Astrocyte (in vitro differentiated cells and primary cell): Measurements from ENCODE around the gene SMDT1. TPM values are rescaled to one million over a fixed set of nuclear protein-coding genes. Genes with fewer than 3 reads are reported as not detected.

Experiments
- DNase-seq: peaks from one replicate; pipeline ENCODE4 v3.0.0-alpha.2; 2010; ENCODE audit warnings: low read depth
- FAIRE-seq: peaks from 2 replicates; lab custom pipeline; 2011; peaks lifted over from hg19 to GRCh38; lab: Jason Lieb, UNC
- H2AFZ ChIP-seq: 2 replicates; pipeline ENCODE4 v1.6.0; 2012; ENCODE audit warnings: low read depth, low read length, inconsistent platforms
- H3K27ac ChIP-seq: 2 replicates; pipeline ENCODE4 v1.5.1; 2011; ENCODE audit warnings: low read depth, low read length, inconsistent platforms
- H3K27me3 ChIP-seq: 2 replicates; pipeline ENCODE4 v1.6.0; 2011; ENCODE audit warnings: low read length, inconsistent platforms; ENCODE audit not compliant: insufficient read depth
- H3K36me3 ChIP-seq: 2 replicates; pipeline ENCODE4 v1.5.1; 2011; ENCODE audit warnings: low read length, inconsistent platforms; ENCODE audit not compliant: insufficient read depth
- H3K4me1 ChIP-seq: 2 replicates; pipeline ENCODE4 v1.5.1; 2011; ENCODE audit warnings: low read length, inconsistent platforms; ENCODE audit not compliant: insufficient read depth
- H3K4me2 ChIP-seq: 2 replicates; pipeline ENCODE4 v1.6.0; 2012; ENCODE audit warnings: low read length, inconsistent platforms
- H3K4me3 ChIP-seq: 2 replicates; pipeline ENCODE4 v1.5.1; 2011; ENCODE audit warnings: low read depth, mild to moderate bottlenecking, low read length, inconsistent platforms; ENCODE audit not compliant: insufficient read depth
- H3K79me2 ChIP-seq: 2 replicates; pipeline ENCODE4 v1.6.0; 2012; ENCODE audit warnings: mild to moderate bottlenecking, low read length, inconsistent platforms; ENCODE audit not compliant: insufficient read depth
- H3K9ac ChIP-seq: 2 replicates; pipeline ENCODE4 v1.6.0; 2012; ENCODE audit warnings: mild to moderate bottlenecking, low read length, inconsistent platforms
- H3K9me3 ChIP-seq: 2 replicates; pipeline ENCODE4 v1.5.1; 2012; ENCODE audit warnings: low read depth, mild to moderate bottlenecking, low read length, inconsistent platforms; ENCODE audit not compliant: insufficient read depth
- H4K20me1 ChIP-seq: 2 replicates; pipeline ENCODE4 v1.6.0; 2012; ENCODE audit warnings: low read length, inconsistent platforms; ENCODE audit not compliant: insufficient read depth
- H3K27ac Mint-ChIP-seq: one replicate; pipeline ENCODE4 v1.8.0; 2021; ENCODE audit warnings: mild to moderate bottlenecking, mixed read lengths; ENCODE audit not compliant: unreplicated experiment
- H3K27me3 Mint-ChIP-seq: one replicate; pipeline ENCODE4 v1.8.0; 2021; ENCODE audit warnings: low read depth, mixed read lengths; ENCODE audit not compliant: unreplicated experiment
- H3K36me3 Mint-ChIP-seq: one replicate; pipeline ENCODE4 v1.8.0; 2021; ENCODE audit warnings: low read depth, mixed read lengths; ENCODE audit not compliant: unreplicated experiment
- H3K4me1 Mint-ChIP-seq: one replicate; pipeline ENCODE4 v1.8.0; 2021; ENCODE audit warnings: low read depth, mixed read lengths; ENCODE audit not compliant: unreplicated experiment
- H3K4me3 Mint-ChIP-seq: one replicate; pipeline ENCODE4 v1.8.0; 2021; ENCODE audit warnings: mild to moderate bottlenecking, moderate library complexity, mixed read lengths; ENCODE audit not compliant: unreplicated experiment
- H3K9me3 Mint-ChIP-seq: one replicate; pipeline ENCODE4 v1.8.0; 2021; ENCODE audit warnings: mild to moderate bottlenecking, mixed read lengths; ENCODE audit not compliant: unreplicated experiment
- EZH2 ChIP-seq: IDR thresholded peaks from 2 replicates; pipeline ENCODE4 v1.6.1; 2012; ENCODE audit warnings: mild to moderate bottlenecking, low read length, inconsistent platforms; ENCODE audit not compliant: insufficient read depth
- total RNA-seq: library from RNA; stranded (reverse); gene quantifications from 2 replicates; pipeline ENCODE4 v1.2.1, GENCODE V29; 2021
- TF ChIP-seq, protein P1 (sequence below): IDR thresholded peaks from 2 replicates; pipeline ENCODE4 v1.5.1; 2011; ENCODE audit warnings: low read depth, mild to moderate bottlenecking, inconsistent platforms, low read length, moderate library complexity; ENCODE audit not compliant: insufficient read depth

SMDT1 gene
- total RNA-seq, 1 donor from 2014 or later, result 31.1 TPM

DNA sequence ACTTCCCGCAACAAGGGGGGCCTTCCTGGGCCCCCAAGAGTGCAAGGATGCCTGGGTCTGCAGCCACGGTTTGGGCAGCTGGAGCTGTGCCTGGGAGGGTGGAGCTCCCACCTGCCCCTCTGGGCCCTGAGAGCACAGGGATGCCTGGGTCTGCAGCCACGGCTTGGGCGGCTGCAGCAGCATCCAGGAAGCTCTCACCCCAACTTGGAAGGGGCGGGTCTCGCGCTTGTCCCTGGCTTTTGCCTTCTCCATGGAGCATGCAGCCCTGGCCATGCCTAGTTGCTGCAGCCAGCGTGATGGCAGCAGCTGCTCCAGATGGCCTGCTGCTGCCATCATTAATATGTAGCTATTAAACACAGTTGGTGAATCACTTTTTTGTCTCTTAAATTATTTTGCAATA is 44.2 kb upstream of the SMDT1 start:
- no peak for FAIRE-seq
- H3K9me3 Mint-ChIP-seq, result peaks cover 7% of the 10 kb centered on the region

DNA sequence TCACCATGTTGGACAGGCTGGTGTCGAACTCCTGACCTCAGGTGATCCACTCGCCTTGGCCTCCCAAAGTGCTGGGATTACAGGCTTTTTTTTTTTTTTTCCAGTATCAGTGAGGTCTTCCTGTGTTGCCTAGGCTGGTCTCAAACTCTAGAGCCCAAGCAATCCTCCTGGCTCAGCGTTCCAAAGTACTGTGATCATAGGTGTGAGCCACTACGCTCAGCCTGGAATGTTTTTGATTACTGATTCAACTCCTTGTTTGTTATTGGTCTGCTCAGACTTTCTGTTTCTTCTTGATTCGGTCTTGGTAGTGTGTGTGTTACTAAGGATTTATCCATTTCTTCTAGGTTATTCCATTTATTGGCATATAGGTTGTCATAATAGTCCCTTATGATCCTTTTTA is 40.2 kb upstream of the SMDT1 start:
- H3K9ac ChIP-seq, result no peak overlapping the region
- DNase-seq (no peak), FAIRE-seq (no peak)
- H3K27me3 Mint-ChIP-seq, result peaks cover 12% of the 10 kb centered on the region
- no peaks in the 10 kb centered on the region for H3K36me3 ChIP-seq
- TF ChIP-seq EZH2, result no peak
- TF ChIP-seq, protein P1, sequence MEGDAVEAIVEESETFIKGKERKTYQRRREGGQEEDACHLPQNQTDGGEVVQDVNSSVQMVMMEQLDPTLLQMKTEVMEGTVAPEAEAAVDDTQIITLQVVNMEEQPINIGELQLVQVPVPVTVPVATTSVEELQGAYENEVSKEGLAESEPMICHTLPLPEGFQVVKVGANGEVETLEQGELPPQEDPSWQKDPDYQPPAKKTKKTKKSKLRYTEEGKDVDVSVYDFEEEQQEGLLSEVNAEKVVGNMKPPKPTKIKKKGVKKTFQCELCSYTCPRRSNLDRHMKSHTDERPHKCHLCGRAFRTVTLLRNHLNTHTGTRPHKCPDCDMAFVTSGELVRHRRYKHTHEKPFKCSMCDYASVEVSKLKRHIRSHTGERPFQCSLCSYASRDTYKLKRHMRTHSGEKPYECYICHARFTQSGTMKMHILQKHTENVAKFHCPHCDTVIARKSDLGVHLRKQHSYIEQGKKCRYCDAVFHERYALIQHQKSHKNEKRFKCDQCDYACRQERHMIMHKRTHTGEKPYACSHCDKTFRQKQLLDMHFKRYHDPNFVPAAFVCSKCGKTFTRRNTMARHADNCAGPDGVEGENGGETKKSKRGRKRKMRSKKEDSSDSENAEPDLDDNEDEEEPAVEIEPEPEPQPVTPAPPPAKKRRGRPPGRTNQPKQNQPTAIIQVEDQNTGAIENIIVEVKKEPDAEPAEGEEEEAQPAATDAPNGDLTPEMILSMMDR, result no peak
- H3K79me2 ChIP-seq, result no peaks in the 10 kb centered on the region
- H3K4me2 ChIP-seq, result no peak overlapping the region
- no peak overlapping the region for H3K27ac Mint-ChIP-seq
- H3K4me1 Mint-ChIP-seq, result no peaks in the 10 kb centered on the region
- no peak overlapping the region for H2AFZ ChIP-seq
- H3K9me3 Mint-ChIP-seq, result peaks cover 24% of the 10 kb centered on the region
- H3K36me3 Mint-ChIP-seq, result peaks cover 2% of the 10 kb centered on the region
- H4K20me1 ChIP-seq, result no peaks in the 10 kb centered on the region
- no peaks in the 10 kb centered on the region for H3K4me1 ChIP-seq
- no peak overlapping the region for H3K27ac ChIP-seq
- H3K4me3 Mint-ChIP-seq, result no peak overlapping the region
- no peaks in the 10 kb centered on the region for H3K9me3 ChIP-seq
- no peak overlapping the region for H3K4me3 ChIP-seq
- no peaks in the 10 kb centered on the region for H3K27me3 ChIP-seq

More for the DNA sequence above, 44.2 kb upstream of the SMDT1 start:
- H3K36me3 ChIP-seq, result no peaks in the 10 kb centered on the region
- Mint-ChIP-seq H3K36me3 (peaks cover 2% of the 10 kb centered on the region), H3K4me3 (no peak overlapping the region), H3K27me3 (peaks cover 9% of the 10 kb centered on the region), H3K4me1 (peaks cover 10% of the 10 kb centered on the region), H3K27ac (no peak overlapping the region)
- H4K20me1 ChIP-seq, result no peaks in the 10 kb centered on the region
- H3K4me3 ChIP-seq, result no peak overlapping the region
- H3K9me3 ChIP-seq, result peaks cover 9% of the 10 kb centered on the region
- no peaks in the 10 kb centered on the region for H3K27me3 ChIP-seq
- no peak for TF ChIP-seq EZH2
- TF ChIP-seq, protein P1, result no peak
- no peak for DNase-seq
- H2AFZ ChIP-seq, result no peak overlapping the region
- H3K9ac ChIP-seq, result no peak overlapping the region
- no peak overlapping the region for H3K27ac ChIP-seq
- no peaks in the 10 kb centered on the region for H3K79me2 ChIP-seq
- no peak overlapping the region for H3K4me2 ChIP-seq
- H3K4me1 ChIP-seq, result no peaks in the 10 kb centered on the region

DNA sequence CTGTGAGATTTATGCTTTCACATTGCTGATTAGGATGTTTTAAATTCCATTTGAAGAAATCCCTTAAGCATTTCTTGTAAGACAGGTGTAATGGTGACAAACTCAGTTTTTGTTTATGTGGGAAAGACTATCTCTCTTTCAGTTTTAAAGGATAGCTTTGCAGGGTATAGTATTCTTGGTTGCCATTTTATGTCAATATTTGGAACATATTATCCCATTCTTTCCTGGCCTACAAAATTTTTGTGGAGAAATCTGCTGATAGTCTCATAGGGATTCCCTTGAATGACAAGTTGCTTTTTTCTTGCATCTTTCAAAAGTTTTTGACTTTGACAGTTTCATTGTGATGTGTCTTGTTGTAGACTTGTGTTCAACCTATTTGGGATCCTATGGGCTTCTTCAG is 37.7 kb upstream of the SMDT1 start:
- H3K27me3 Mint-ChIP-seq, result peaks cover 9% of the 10 kb centered on the region
- FAIRE-seq, result no peak

More for the DNA sequence above, 37.7 kb upstream of the SMDT1 start:
- Mint-ChIP-seq H3K4me3 (no peak overlapping the region), H3K9me3 (peaks cover 21% of the 10 kb centered on the region), H3K4me1 (no peaks in the 10 kb centered on the region), H3K36me3 (no peaks in the 10 kb centered on the region), H3K27ac (no peak overlapping the region)
- H3K9ac ChIP-seq, result no peak overlapping the region
- H3K27me3 ChIP-seq, result no peaks in the 10 kb centered on the region
- no peaks in the 10 kb centered on the region for H4K20me1 ChIP-seq
- H3K4me1 ChIP-seq, result no peaks in the 10 kb centered on the region
- no peak overlapping the region for H3K4me3 ChIP-seq
- no peak overlapping the region for H3K27ac ChIP-seq
- TF ChIP-seq, protein P1, result no peak
- TF ChIP-seq EZH2, result no peak
- H3K36me3 ChIP-seq, result no peaks in the 10 kb centered on the region
- no peak overlapping the region for H3K4me2 ChIP-seq
- no peaks in the 10 kb centered on the region for H3K9me3 ChIP-seq
- no peak for DNase-seq
- no peaks in the 10 kb centered on the region for H3K79me2 ChIP-seq
- H2AFZ ChIP-seq, result no peak overlapping the region
